ENCODE results near the gene MYZAP. TPM values are rescaled to one million over a fixed set of nuclear protein-coding genes. Genes with fewer than 3 reads are reported as not detected.

MYZAP gene
- total and polyA plus RNA-seq, 4 donors = 0.50 to 1.8 (median 0.99) TPM

DNA sequence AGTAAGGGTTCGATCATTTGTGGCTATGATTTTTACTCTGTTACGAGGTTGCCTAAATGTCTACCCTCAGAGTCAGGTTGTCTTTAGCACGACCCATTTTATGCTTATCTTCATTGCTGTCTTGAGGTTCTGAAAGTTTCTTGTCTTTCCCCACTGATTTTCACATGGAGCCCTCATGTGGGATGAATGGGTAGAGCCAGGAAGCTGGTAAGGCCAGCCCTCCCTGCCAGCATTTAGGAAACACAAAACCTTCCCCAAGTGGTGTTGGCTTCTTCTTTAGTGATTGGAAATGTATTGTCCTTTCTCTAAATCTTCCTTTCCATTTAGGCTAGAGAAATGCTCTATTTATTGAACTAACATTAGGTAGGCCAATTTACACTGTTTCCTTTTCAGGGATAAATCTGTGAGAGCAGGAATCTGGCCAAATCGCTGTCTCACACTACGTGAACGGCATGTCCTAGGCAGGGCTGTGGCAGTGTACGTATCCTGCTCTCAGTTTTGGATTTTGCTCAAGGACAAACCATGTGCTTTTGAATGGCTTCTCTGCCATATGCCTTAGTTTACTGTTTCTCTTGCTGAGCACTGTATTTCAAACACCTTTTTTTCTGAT is 43.7 kb downstream of the MYZAP start:
- H3K27ac ChIP-seq (ENCODE audit: low read depth in 1 of 2, low read length in 2 of 2) = no peak overlapping the region
- no peak for DNase-seq (ENCODE audit: low spot score)
- H3K4me3 ChIP-seq (ENCODE audit: low read depth in 1 of 3, low read length in 3 of 3) = no peak overlapping the region
- H3K27me3 ChIP-seq (ENCODE audit: control insufficient read depth in 4 of 4, insufficient read depth in 4 of 4, low read length in 3 of 4) = no peaks in the 10 kb centered on the region
- no peak overlapping the region for H3K9ac ChIP-seq (ENCODE audit: low read depth in 1 of 2, low read length in 2 of 2)
- WGBS = 79% methylated on average over 7 of the region's 7 CpGs
- no peaks in the 10 kb centered on the region for H3K9me3 ChIP-seq (ENCODE audit: control insufficient read depth in 4 of 4, low read length in 3 of 4)
- H3K4me1 ChIP-seq (ENCODE audit: control insufficient read depth in 4 of 4, insufficient read depth in 4 of 4, low read length in 3 of 4) = no peaks in the 10 kb centered on the region
- H3K36me3 ChIP-seq (ENCODE audit: control insufficient read depth in 4 of 4, insufficient read depth in 3 of 4, low read depth in 1 of 4, low read length in 3 of 4) = no peaks in the 10 kb centered on the region
- TF ChIP-seq, protein P1, sequence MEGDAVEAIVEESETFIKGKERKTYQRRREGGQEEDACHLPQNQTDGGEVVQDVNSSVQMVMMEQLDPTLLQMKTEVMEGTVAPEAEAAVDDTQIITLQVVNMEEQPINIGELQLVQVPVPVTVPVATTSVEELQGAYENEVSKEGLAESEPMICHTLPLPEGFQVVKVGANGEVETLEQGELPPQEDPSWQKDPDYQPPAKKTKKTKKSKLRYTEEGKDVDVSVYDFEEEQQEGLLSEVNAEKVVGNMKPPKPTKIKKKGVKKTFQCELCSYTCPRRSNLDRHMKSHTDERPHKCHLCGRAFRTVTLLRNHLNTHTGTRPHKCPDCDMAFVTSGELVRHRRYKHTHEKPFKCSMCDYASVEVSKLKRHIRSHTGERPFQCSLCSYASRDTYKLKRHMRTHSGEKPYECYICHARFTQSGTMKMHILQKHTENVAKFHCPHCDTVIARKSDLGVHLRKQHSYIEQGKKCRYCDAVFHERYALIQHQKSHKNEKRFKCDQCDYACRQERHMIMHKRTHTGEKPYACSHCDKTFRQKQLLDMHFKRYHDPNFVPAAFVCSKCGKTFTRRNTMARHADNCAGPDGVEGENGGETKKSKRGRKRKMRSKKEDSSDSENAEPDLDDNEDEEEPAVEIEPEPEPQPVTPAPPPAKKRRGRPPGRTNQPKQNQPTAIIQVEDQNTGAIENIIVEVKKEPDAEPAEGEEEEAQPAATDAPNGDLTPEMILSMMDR (IDR thresholded peaks at IDR 0.05; ENCODE audit: low read depth, low read length, missing input control) = no peak
- TF ChIP-seq RAD21 (IDR thresholded peaks at IDR 0.05) (no peak), HNF4A (conservative IDR thresholded peaks at IDR 0.05) (no peak), NR2F2 (IDR thresholded peaks at IDR 0.05) (no peak), GABPA (IDR thresholded peaks at IDR 0.05 in 1 of 2, conservative IDR thresholded peaks at IDR 0.05 in 1 of 2) (no peak), RXRA (IDR thresholded peaks at IDR 0.05) (no peak), TAF1 (conservative IDR thresholded peaks at IDR 0.05) (no peak), FOXA1 (IDR thresholded peaks at IDR 0.05) (no peak), JUND (IDR thresholded peaks at IDR 0.05) (no peak), SP1 (IDR thresholded peaks at IDR 0.05) (no peak), HNF4G (IDR thresholded peaks at IDR 0.05) (no peak), EGR1 (IDR thresholded peaks at IDR 0.05; ENCODE audit: low read depth in 2 of 2) (no peak), FOXA2 (IDR thresholded peaks at IDR 0.05) (no peak), YY1 (IDR thresholded peaks at IDR 0.05) (no peak)
- TF ChIP-seq, protein P2, sequence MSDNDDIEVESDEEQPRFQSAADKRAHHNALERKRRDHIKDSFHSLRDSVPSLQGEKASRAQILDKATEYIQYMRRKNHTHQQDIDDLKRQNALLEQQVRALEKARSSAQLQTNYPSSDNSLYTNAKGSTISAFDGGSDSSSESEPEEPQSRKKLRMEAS (IDR thresholded peaks at IDR 0.05) = no peak
- TF ChIP-seq, protein P3, sequence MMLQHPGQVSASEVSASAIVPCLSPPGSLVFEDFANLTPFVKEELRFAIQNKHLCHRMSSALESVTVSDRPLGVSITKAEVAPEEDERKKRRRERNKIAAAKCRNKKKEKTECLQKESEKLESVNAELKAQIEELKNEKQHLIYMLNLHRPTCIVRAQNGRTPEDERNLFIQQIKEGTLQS (IDR thresholded peaks at IDR 0.05) = no peak
- TF ChIP-seq, protein P4, sequence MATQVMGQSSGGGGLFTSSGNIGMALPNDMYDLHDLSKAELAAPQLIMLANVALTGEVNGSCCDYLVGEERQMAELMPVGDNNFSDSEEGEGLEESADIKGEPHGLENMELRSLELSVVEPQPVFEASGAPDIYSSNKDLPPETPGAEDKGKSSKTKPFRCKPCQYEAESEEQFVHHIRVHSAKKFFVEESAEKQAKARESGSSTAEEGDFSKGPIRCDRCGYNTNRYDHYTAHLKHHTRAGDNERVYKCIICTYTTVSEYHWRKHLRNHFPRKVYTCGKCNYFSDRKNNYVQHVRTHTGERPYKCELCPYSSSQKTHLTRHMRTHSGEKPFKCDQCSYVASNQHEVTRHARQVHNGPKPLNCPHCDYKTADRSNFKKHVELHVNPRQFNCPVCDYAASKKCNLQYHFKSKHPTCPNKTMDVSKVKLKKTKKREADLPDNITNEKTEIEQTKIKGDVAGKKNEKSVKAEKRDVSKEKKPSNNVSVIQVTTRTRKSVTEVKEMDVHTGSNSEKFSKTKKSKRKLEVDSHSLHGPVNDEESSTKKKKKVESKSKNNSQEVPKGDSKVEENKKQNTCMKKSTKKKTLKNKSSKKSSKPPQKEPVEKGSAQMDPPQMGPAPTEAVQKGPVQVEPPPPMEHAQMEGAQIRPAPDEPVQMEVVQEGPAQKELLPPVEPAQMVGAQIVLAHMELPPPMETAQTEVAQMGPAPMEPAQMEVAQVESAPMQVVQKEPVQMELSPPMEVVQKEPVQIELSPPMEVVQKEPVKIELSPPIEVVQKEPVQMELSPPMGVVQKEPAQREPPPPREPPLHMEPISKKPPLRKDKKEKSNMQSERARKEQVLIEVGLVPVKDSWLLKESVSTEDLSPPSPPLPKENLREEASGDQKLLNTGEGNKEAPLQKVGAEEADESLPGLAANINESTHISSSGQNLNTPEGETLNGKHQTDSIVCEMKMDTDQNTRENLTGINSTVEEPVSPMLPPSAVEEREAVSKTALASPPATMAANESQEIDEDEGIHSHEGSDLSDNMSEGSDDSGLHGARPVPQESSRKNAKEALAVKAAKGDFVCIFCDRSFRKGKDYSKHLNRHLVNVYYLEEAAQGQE (IDR thresholded peaks at IDR 0.05) = no peak
- TF ChIP-seq, protein P5, sequence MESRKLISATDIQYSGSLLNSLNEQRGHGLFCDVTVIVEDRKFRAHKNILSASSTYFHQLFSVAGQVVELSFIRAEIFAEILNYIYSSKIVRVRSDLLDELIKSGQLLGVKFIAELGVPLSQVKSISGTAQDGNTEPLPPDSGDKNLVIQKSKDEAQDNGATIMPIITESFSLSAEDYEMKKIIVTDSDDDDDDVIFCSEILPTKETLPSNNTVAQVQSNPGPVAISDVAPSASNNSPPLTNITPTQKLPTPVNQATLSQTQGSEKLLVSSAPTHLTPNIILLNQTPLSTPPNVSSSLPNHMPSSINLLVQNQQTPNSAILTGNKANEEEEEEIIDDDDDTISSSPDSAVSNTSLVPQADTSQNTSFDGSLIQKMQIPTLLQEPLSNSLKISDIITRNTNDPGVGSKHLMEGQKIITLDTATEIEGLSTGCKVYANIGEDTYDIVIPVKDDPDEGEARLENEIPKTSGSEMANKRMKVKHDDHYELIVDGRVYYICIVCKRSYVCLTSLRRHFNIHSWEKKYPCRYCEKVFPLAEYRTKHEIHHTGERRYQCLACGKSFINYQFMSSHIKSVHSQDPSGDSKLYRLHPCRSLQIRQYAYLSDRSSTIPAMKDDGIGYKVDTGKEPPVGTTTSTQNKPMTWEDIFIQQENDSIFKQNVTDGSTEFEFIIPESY (IDR thresholded peaks at IDR 0.05) = no peak

Data from liver (tissue), 9 donors.